K562 (cell line): Measurements from ENCODE around the gene OR2B2. TPM values are rescaled to one million over a fixed set of nuclear protein-coding genes. Genes with fewer than 3 reads are reported as not detected.

Experiments used
- CBX3 ChIP-seq, 2 experiments: IDR thresholded peaks; 1 replicate in 1 of 2; 2 replicates in 1 of 2; pipeline ENCODE4 v1.6.1; 2012; ENCODE audit warnings: inconsistent platforms in 2 of 2, low read length in 2 of 2, borderline replicate concordance in 1 of 2, control low read depth in 1 of 2
- CBX8 ChIP-seq: fragments of 200-600 bp; sonication (generic); IDR thresholded peaks from 2 replicates; pipeline ENCODE4 v1.6.1; 2012; ENCODE audit warnings: borderline replicate concordance, mixed run types, low read depth, mild to moderate bottlenecking, moderate library complexity, mixed read lengths, low read length, control low read depth, inconsistent platforms; ENCODE audit not compliant: poor library complexity, severe bottlenecking; ENCODE audit errors: extremely low read depth
- ETV6 ChIP-seq, 3 experiments: fragments of 150-350 bp in 1 of 3; sonication (generic) in 1 of 3; formaldehyde crosslinking in 1 of 3; IDR thresholded peaks; 2 replicates each; pipeline versions ENCODE4 v1.6.1 to v1.8.0; 2014 to 2022; ENCODE audit warnings: borderline replicate concordance in 2 of 3, low read depth in 2 of 3, antibody characterized with exemption in 1 of 3, low read length in 1 of 3, mild to moderate bottlenecking in 1 of 3, missing genetic modification reagents in 1 of 3
- FOSL1 ChIP-seq: fragments of 200-800 bp; sonication (Bioruptor generic); conservative IDR thresholded peaks from 2 replicates; pipeline ENCODE4 v1.6.1; 2016; ENCODE audit warnings: missing genetic modification characterization, missing compliant biosample characterization
- JUN ChIP-seq, 2 experiments: sonication (generic) in 1 of 2; formaldehyde crosslinking in 1 of 2; IDR thresholded peaks; 2 replicates each; pipeline versions ENCODE4 v1.6.1 to v1.8.0; 2012 to 2022; ENCODE audit warnings: borderline replicate concordance in 2 of 2, mild to moderate bottlenecking in 2 of 2, improper control_type of control experiment in 1 of 2, low read depth in 1 of 2, low read length in 1 of 2, missing genetic modification reagents in 1 of 2
- LEF1 ChIP-seq: fragments of 450-650 bp; IDR thresholded peaks from 2 replicates; pipeline ENCODE4 v1.6.1; 2016; ENCODE audit warnings: mild to moderate bottlenecking
- NFIC ChIP-seq: fragments of 450-650 bp; IDR thresholded peaks from 2 replicates; pipeline ENCODE4 v1.6.1; 2017; ENCODE audit warnings: mild to moderate bottlenecking, inconsistent platforms
- PRMT5 ChIP-seq: sonication (generic); formaldehyde crosslinking; IDR thresholded peaks from 2 replicates; pipeline ENCODE4 v1.5.0; 2020; ENCODE audit warnings: missing genetic modification reagents
- RBM15 ChIP-seq: fragments of 200-400 bp; formaldehyde crosslinking; IDR thresholded peaks from 2 replicates; pipeline ENCODE4 v1.6.1; 2018; ENCODE audit warnings: mild to moderate bottlenecking, low read length, moderate library complexity; ENCODE audit not compliant: insufficient read depth
- RFX5 ChIP-seq: IDR thresholded peaks from 2 replicates; pipeline ENCODE4 v1.6.1; 2011; ENCODE audit warnings: low read depth, mild to moderate bottlenecking, improper control_type of control experiment, low read length
- SMAD3 ChIP-seq: fragments of 450-650 bp; formaldehyde crosslinking; conservative IDR thresholded peaks from 2 replicates; pipeline ENCODE4 v1.4.0; 2020; ENCODE audit warnings: mild to moderate bottlenecking
- SMARCC2 ChIP-seq: fragments of 450-650 bp; IDR thresholded peaks from 2 replicates; pipeline ENCODE4 v1.6.1; 2017; ENCODE audit warnings: antibody characterized with exemption, moderate library complexity, mild to moderate bottlenecking, low read depth
- XRCC4 ChIP-seq: IDR thresholded peaks from one replicate; pipeline ENCODE4 v1.6.1; 2011; ENCODE audit not compliant: insufficient read depth, insufficient read length; ENCODE audit errors: extremely low read depth
- ZNF174 ChIP-seq: fragments of 250-450 bp; sonication (Bioruptor Pico); IDR thresholded peaks from 2 replicates; pipeline ENCODE4 v1.4.0; 2020; ENCODE audit warnings: mild to moderate bottlenecking
- ZNF347 ChIP-seq: fragments of 450-650 bp; formaldehyde crosslinking; IDR thresholded peaks from 2 replicates; pipeline ENCODE4 v1.4.0; 2020; ENCODE audit warnings: low read depth, mild to moderate bottlenecking, moderate library complexity
- ZNF551 ChIP-seq: fragments of 250-450 bp; sonication (Bioruptor Pico); IDR thresholded peaks from 2 replicates; pipeline ENCODE4 v1.5.0; 2021; ENCODE audit warnings: mild to moderate bottlenecking, moderate library complexity
- ZNF830 ChIP-seq: fragments of 250-450 bp; sonication (Bioruptor Pico); IDR thresholded peaks from 2 replicates; pipeline ENCODE4 v1.5.0; 2021; ENCODE audit warnings: mild to moderate bottlenecking
- polyA plus RNA-seq, 8 experiments: library from polyadenylated mRNA; depleted of rRNA in 4 of 8; stranded (reverse) in 5 of 8; unstranded in 3 of 8; fragments of >200 nt; fragmentation: Nextera tagmentation in 2 of 8; fragmentation: Illumina TruSeq in 1 of 8; extraction: Ambion mirVana in 2 of 8; extraction: Trizol in 1 of 8; gene quantifications; 2 replicates each; pipeline versions ENCODE4 v1.2.1 to v1.2.3, GENCODE V29; 2011 to 2014; ENCODE audit warnings: inconsistent platforms in 1 of 8, missing spikeins in 1 of 8
- total RNA-seq, 7 experiments: library from RNA; depleted of rRNA in 6 of 7; stranded (reverse); fragments of >200 nt in 6 of 7; fragmentation: Illumina TruSeq in 2 of 7; extraction: Trizol in 2 of 7; gene quantifications; 2 replicates each; pipeline versions ENCODE4 v1.2.1 to v1.2.3, GENCODE V29; 2011 to 2021; ENCODE audit warnings: low replicate concordance in 1 of 7
- TF ChIP-seq, protein P1 (sequence below): fragments of 450-650 bp; conservative IDR thresholded peaks from 2 replicates; pipeline ENCODE4 v1.6.1; 2016; ENCODE audit warnings: missing genetic modification characterization, low read depth, mild to moderate bottlenecking, control low read depth, missing compliant biosample characterization
- TF ChIP-seq, protein P2 (sequence below): sonication (generic); formaldehyde crosslinking; IDR thresholded peaks from 2 replicates; pipeline ENCODE4 v1.8.0; 2023; ENCODE audit warnings: mild to moderate bottlenecking, missing genetic modification reagents
- TF ChIP-seq, protein P3 (sequence below): sonication (generic); formaldehyde crosslinking; IDR thresholded peaks from 2 replicates; pipeline ENCODE4 v1.8.0; 2022; ENCODE audit warnings: mild to moderate bottlenecking, missing genetic modification reagents, borderline replicate concordance

Gene OR2B2
- total and polyA plus RNA-seq, 9 of the 15 experiments (the other 6 are each of a cell fraction or from before 2014, with no cell fraction given) = 0.24 TPM; not detected in 8

DNA sequence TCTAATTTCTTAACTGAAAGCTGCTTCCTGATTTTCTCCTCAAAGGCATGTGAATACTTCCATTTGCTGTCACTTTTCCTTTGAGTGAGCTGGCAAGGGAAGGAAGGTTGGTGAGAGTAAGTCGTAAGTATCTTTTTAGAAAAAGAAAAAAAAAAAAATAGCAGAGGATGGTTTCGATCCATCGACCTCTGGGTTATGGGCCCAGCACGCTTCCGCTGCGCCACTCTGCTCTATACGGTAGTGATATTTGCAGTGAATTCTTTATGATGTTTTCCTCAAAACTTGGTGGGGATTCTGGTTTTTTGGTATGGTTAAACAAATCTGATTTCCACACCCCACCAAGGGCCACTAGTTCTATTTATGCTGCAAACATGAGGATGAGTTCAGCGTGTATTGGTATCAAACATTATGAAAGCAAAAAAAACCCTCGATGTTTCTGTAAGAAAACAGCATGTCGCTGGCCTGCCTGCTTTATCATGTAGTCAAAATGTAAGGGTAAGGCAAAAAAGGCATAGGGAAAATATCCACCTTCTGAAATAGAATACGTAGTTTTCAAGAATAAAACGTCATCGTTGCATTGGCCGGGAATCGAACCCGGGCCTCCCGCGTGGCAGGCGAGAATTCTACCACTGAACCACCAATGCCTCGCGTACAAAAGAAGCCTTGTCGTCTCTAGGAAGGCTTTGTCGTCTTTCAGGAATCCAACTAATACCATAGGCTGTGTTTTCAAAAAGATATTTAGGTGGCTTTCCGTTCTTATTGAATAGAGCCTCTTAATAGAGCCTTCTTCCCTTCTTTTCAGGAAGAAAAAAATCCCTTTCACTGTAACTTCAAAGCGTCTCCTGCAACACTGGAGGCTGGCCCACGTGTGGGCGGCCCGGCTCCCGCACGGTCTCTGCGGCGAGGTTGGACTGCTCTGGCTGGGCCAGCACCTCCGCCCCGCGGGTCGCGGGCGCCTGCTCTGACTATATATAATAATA, 9.6 kb downstream of the OR2B2 start (continued):
- TF ChIP-seq, protein P1, sequence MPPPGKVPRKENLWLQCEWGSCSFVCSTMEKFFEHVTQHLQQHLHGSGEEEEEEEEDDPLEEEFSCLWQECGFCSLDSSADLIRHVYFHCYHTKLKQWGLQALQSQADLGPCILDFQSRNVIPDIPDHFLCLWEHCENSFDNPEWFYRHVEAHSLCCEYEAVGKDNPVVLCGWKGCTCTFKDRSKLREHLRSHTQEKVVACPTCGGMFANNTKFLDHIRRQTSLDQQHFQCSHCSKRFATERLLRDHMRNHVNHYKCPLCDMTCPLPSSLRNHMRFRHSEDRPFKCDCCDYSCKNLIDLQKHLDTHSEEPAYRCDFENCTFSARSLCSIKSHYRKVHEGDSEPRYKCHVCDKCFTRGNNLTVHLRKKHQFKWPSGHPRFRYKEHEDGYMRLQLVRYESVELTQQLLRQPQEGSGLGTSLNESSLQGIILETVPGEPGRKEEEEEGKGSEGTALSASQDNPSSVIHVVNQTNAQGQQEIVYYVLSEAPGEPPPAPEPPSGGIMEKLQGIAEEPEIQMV = no peak
- TF ChIP-seq CBX8 (no peak), NFIC (peak; percentile 75), CBX3 (IDR thresholded peaks at IDR 0.05; ENCODE audit: borderline replicate concordance in 1 of 2, low read length in 2 of 2) (no peak), RFX5 (peak; percentile 84; the same call in 1 of the 2 replicates), PRMT5 (CRISPR knock-in tag) (no peak), LEF1 (peak; percentile 54), JUN (IDR thresholded peaks at IDR 0.05; ENCODE audit: borderline replicate concordance, low read depth, low read length) (no peak), JUN (CRISPR knock-in tag; IDR thresholded peaks at IDR 0.05; ENCODE audit: borderline replicate concordance) (no peak), SMAD3 (peak; percentile 49; the same call in 1 of the 2 replicates), ETV6 (IDR thresholded peaks at IDR 0.05; ENCODE audit: borderline replicate concordance in 1 of 2, low read depth in 2 of 2, low read length in 1 of 2) (no peak), ETV6 (CRISPR knock-in tag; IDR thresholded peaks at IDR 0.05; ENCODE audit: borderline replicate concordance) (no peak), ZNF830 (CRISPR knock-in tag) (peak; percentile 70), ZNF551 (CRISPR knock-in tag) (peak; percentile 91), XRCC4 (no peak), ZNF174 (CRISPR knock-in tag) (0 out of 2 replicates have a peak, but pooled peaks have one; percentile 70), SMARCC2 (no peak; the same call in 1 of the 2 replicates), ZNF347 (no peak), FOSL1 (peak; percentile 57), RBM15 (no peak)
- TF ChIP-seq, protein P2, sequence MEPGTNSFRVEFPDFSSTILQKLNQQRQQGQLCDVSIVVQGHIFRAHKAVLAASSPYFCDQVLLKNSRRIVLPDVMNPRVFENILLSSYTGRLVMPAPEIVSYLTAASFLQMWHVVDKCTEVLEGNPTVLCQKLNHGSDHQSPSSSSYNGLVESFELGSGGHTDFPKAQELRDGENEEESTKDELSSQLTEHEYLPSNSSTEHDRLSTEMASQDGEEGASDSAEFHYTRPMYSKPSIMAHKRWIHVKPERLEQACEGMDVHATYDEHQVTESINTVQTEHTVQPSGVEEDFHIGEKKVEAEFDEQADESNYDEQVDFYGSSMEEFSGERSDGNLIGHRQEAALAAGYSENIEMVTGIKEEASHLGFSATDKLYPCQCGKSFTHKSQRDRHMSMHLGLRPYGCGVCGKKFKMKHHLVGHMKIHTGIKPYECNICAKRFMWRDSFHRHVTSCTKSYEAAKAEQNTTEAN (CRISPR knock-in tag) = no peak
- TF ChIP-seq, protein P3, sequence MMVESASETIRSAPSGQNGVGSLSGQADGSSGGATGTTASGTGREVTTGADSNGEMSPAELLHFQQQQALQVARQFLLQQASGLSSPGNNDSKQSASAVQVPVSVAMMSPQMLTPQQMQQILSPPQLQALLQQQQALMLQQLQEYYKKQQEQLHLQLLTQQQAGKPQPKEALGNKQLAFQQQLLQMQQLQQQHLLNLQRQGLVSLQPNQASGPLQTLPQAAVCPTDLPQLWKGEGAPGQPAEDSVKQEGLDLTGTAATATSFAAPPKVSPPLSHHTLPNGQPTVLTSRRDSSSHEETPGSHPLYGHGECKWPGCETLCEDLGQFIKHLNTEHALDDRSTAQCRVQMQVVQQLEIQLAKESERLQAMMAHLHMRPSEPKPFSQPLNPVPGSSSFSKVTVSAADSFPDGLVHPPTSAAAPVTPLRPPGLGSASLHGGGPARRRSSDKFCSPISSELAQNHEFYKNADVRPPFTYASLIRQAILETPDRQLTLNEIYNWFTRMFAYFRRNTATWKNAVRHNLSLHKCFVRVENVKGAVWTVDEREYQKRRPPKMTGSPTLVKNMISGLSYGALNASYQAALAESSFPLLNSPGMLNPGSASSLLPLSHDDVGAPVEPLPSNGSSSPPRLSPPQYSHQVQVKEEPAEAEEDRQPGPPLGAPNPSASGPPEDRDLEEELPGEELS (CRISPR knock-in tag) = no peak; the same call in 1 of the 2 replicates
